ENCODE measurements around the gene SPRN.

Gene SPRN

DNA sequence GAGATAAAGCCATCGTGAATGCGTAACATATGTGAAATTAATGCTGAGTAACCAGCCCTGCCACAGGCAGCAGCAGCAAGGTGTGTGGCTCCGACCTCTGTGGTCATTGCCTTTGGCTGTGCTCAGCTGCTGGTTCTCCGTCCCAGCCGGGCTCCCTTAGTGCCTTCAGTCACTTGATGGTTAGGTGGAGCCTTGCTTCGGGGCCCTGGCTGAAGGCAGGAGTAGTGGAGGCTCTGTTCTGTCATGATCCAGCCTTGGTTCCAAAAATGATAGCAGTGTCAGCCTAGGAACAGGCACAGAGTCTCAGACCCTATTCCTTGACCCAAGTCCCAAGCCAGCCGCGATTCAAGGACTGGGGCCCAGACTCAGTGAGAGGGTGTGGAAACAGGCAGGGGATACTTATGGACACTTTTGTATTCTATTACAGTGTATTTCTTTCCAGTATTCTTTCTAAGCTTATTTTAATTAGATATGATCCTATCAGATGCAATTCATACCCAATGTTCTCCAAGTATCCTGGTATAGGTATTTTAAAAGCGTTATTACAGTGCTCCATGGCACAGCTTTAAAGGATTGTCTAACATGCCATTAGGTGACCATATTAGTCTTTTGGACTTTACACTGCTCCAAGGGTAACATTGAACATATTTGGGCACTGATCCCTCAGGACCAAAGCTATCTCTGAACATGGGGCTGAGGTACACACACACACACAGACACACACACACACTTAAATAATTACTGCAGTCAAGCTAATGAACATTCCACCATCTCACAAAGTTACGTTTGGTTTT is 38.3 kb upstream of the SPRN start:
- Histone ChIP-seq H2BK5ac (ENCODE audit: low read length) (no peak overlapping the region), H3K79me2 (ENCODE audit: control insufficient read depth, insufficient read depth, low read length) (no peaks in the 10 kb centered on the region), H2BK120ac (ENCODE audit: low read depth, low read length) (no peak overlapping the region), H3K4me3 (ENCODE audit: low read length) (no peak overlapping the region), H3K56ac (ENCODE audit: low read length) (no peak overlapping the region), H4K8ac (ENCODE audit: low read depth, low read length) (no peak overlapping the region), H3K4me1 (ENCODE audit: control insufficient read depth, low read depth, low read length) (no peaks in the 10 kb centered on the region), H3K27ac (ENCODE audit: low read depth, low read length) (no peak overlapping the region), H2AK5ac (ENCODE audit: low read length) (no peak overlapping the region), H3K23ac (ENCODE audit: low read length) (no peak overlapping the region), H2BK15ac (replicated peaks; ENCODE audit: low read depth) (no peak overlapping the region), H3K4ac (ENCODE audit: low read depth, low read length) (no peak overlapping the region), H3K27me3 (ENCODE audit: insufficient read depth, low read length, poor library complexity) (no peaks in the 10 kb centered on the region), H3K18ac (ENCODE audit: low read length) (no peak overlapping the region), H3K79me1 (ENCODE audit: low read length) (no peaks in the 10 kb centered on the region), H3K36me3 (ENCODE audit: control insufficient read depth, insufficient read depth, low read length) (no peaks in the 10 kb centered on the region), H3K9ac (ENCODE audit: low read length) (no peak overlapping the region), H4K5ac (ENCODE audit: low read length) (no peak overlapping the region), H3K4me2 (ENCODE audit: low read length) (no peak overlapping the region)
- WGBS (ENCODE audit: extremely low coverage, insufficient coverage, low lambda C conversion rate): no CpG with 5 or more reads among the region's 10 CpGs
- DNase-seq: no peak

DNA sequence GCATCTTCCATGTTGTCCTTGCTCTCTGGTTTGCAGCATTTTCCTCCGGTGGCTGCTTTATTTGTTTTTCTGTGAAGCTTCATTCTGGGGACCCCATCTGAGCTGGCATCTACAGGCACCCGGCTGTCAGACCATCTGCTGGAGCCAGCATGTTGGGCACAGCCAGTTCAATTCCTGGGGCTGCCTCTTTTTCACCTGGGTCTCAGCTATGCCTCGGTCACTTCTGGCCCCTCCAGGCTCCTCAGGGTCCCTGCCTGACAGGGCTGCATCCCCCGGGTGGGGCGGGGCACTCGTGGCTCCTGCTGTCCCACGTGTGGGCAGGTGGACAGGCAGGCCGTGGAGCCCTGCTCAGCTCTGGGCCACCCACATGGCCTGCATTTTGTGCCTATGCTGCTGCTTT is 37.4 kb upstream of the SPRN start:
- Histone ChIP-seq H3K27me3 (ENCODE audit: insufficient read depth, low read length, poor library complexity) (no peaks in the 10 kb centered on the region), H3K4me2 (ENCODE audit: low read length) (no peak overlapping the region), H3K36me3 (ENCODE audit: control insufficient read depth, insufficient read depth, low read length) (no peaks in the 10 kb centered on the region), H4K8ac (ENCODE audit: low read depth, low read length) (no peak overlapping the region), H3K4me1 (ENCODE audit: control insufficient read depth, low read depth, low read length) (no peaks in the 10 kb centered on the region), H3K4me3 (ENCODE audit: low read length) (no peak overlapping the region), H4K5ac (ENCODE audit: low read length) (no peak overlapping the region), H3K9ac (ENCODE audit: low read length) (no peak overlapping the region), H3K23ac (ENCODE audit: low read length) (no peak overlapping the region), H2BK5ac (ENCODE audit: low read length) (no peak overlapping the region), H3K79me2 (ENCODE audit: control insufficient read depth, insufficient read depth, low read length) (no peaks in the 10 kb centered on the region), H3K79me1 (ENCODE audit: low read length) (no peaks in the 10 kb centered on the region), H2BK120ac (ENCODE audit: low read depth, low read length) (no peak overlapping the region), H2BK15ac (replicated peaks; ENCODE audit: low read depth) (no peak overlapping the region), H3K56ac (ENCODE audit: low read length) (no peak overlapping the region), H3K18ac (ENCODE audit: low read length) (no peak overlapping the region), H2AK5ac (ENCODE audit: low read length) (no peak overlapping the region), H3K4ac (ENCODE audit: low read depth, low read length) (no peak overlapping the region), H3K27ac (ENCODE audit: low read depth, low read length) (no peak overlapping the region)
- no peak for DNase-seq
- no CpG with 5 or more reads among the region's 8 CpGs for WGBS (ENCODE audit: extremely low coverage, insufficient coverage, low lambda C conversion rate)

DNA sequence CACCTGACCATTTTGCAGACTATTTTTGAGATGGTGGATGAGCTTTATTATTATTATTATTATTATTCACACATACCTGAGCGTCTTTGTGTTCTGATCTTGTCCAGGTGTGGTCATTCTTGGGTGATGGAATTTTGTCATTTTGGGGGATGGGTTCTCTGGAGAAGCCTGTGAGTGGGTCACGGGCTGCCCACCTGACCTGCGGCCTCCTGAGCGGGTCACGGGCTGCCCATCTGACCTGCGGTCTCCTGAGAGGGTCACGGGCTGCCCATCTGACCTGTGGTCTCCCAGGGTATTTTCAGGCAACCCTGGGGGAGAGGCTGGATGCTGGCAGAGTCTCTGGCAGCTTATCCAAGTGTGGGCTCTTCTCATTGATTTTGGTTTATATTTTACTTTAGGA is 36.6 kb upstream of the SPRN start:
- H3K79me2 ChIP-seq (ENCODE audit: control insufficient read depth, insufficient read depth, low read length): no peaks in the 10 kb centered on the region
- no peak overlapping the region for H2BK120ac ChIP-seq (ENCODE audit: low read depth, low read length)
- no peak overlapping the region for H3K4ac ChIP-seq (ENCODE audit: low read depth, low read length)
- H2AK5ac ChIP-seq (ENCODE audit: low read length): no peak overlapping the region
- no peaks in the 10 kb centered on the region for H3K27me3 ChIP-seq (ENCODE audit: insufficient read depth, low read length, poor library complexity)
- H4K8ac ChIP-seq (ENCODE audit: low read depth, low read length): no peak overlapping the region
- no peaks in the 10 kb centered on the region for H3K79me1 ChIP-seq (ENCODE audit: low read length)
- H2BK5ac ChIP-seq (ENCODE audit: low read length): no peak overlapping the region
- no peak overlapping the region for H3K9ac ChIP-seq (ENCODE audit: low read length)
- H3K36me3 ChIP-seq (ENCODE audit: control insufficient read depth, insufficient read depth, low read length): no peaks in the 10 kb centered on the region
- WGBS (ENCODE audit: extremely low coverage, insufficient coverage, low lambda C conversion rate): no CpG with 5 or more reads among the region's 7 CpGs
- H3K23ac ChIP-seq (ENCODE audit: low read length): no peak overlapping the region
- DNase-seq: no peak
- H3K56ac ChIP-seq (ENCODE audit: low read length): no peak overlapping the region
- no peak overlapping the region for H2BK15ac ChIP-seq (replicated peaks; ENCODE audit: low read depth)
- no peak overlapping the region for H4K5ac ChIP-seq (ENCODE audit: low read length)
- H3K4me2 ChIP-seq (ENCODE audit: low read length): no peak overlapping the region
- no peak overlapping the region for H3K27ac ChIP-seq (ENCODE audit: low read depth, low read length)
- H3K18ac ChIP-seq (ENCODE audit: low read length): no peak overlapping the region
- H3K4me3 ChIP-seq (ENCODE audit: low read length): no peak overlapping the region
- no peaks in the 10 kb centered on the region for H3K4me1 ChIP-seq (ENCODE audit: control insufficient read depth, low read depth, low read length)

DNA sequence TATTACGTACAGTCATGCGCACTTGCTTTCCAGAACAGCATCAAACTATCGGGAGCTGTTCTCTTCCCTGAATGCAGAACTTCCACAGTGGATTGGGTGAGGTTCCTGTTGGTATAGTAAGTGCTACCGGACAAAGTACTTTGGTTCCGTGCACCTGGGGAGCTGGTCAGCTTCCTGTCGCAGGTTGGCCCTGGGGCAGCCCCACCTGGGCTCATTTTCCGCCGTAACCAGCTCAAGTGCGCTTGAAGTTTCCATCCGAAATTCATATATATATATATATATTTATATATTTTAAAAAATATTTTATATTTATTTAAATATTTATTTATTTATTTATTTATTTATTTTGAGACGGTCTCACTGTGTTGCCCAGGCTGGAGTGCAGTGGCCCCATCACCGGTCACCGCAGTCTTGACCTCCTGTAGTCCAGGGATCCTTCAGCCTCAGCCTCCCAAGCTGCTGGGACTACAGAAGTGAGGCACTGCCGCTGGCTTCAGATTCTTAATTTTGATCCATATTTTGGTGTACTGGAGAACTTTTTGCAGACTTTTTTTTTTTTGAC is 35.9 kb upstream of the SPRN start:
- no peaks in the 10 kb centered on the region for H3K27me3 ChIP-seq (ENCODE audit: insufficient read depth, low read length, poor library complexity)
- no peak overlapping the region for H4K5ac ChIP-seq (ENCODE audit: low read length)
- H3K9ac ChIP-seq (ENCODE audit: low read length): no peak overlapping the region
- H3K23ac ChIP-seq (ENCODE audit: low read length): no peak overlapping the region
- H3K4ac ChIP-seq (ENCODE audit: low read depth, low read length): no peak overlapping the region
- no peak overlapping the region for H4K8ac ChIP-seq (ENCODE audit: low read depth, low read length)
- no peak overlapping the region for H3K27ac ChIP-seq (ENCODE audit: low read depth, low read length)
- H3K56ac ChIP-seq (ENCODE audit: low read length): no peak overlapping the region
- no peak overlapping the region for H3K4me3 ChIP-seq (ENCODE audit: low read length)
- no peak overlapping the region for H2BK5ac ChIP-seq (ENCODE audit: low read length)
- no peaks in the 10 kb centered on the region for H3K79me1 ChIP-seq (ENCODE audit: low read length)
- H3K36me3 ChIP-seq (ENCODE audit: control insufficient read depth, insufficient read depth, low read length): no peaks in the 10 kb centered on the region
- H2AK5ac ChIP-seq (ENCODE audit: low read length): no peak overlapping the region
- no peak overlapping the region for H3K4me2 ChIP-seq (ENCODE audit: low read length)
- no peak overlapping the region for H3K18ac ChIP-seq (ENCODE audit: low read length)
- no peaks in the 10 kb centered on the region for H3K79me2 ChIP-seq (ENCODE audit: control insufficient read depth, insufficient read depth, low read length)
- H2BK15ac ChIP-seq (replicated peaks; ENCODE audit: low read depth): no peak overlapping the region
- H3K4me1 ChIP-seq (ENCODE audit: control insufficient read depth, low read depth, low read length): no peaks in the 10 kb centered on the region
- DNase-seq: no peak
- WGBS (ENCODE audit: extremely low coverage, insufficient coverage, low lambda C conversion rate): no CpG with 5 or more reads among the region's 14 CpGs
- no peak overlapping the region for H2BK120ac ChIP-seq (ENCODE audit: low read depth, low read length)

DNA sequence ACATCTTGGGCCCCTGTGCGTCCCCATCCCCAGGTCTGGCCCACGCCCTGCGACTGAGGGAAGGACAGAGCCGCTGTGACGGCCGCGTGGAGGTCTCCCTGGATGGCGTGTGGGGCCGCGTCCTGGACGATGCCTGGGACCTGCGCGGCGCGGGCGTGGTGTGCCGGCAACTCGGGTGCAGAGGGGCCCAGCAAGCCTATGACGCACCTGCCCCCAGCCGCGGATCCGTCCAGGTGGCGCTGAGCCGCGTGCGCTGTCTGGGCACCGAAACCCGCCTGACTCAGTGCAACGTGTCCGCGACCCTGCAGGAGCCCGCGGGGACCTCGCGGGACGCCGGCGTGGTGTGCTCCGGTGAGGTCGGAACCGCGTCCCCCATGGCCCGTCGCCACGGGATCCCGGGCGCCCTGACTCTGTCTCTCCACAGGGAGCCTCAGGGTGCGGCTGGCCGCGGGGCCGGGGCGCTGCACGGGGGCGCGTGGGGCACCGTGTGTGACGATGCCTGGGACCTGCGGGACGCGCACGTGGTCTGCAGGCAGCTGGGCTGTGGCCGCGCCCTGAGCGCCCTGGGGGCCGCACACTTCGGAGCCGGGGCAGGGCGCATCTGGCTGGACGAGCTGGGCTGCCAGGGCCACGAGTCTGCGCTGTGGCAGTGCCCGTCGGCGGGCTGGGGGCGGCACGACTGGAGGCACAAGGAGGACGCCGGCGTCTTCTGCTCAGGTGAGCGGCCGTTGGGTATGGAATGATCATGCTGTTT is 35.2 kb upstream of the SPRN start:
- Histone ChIP-seq H4K8ac (ENCODE audit: low read depth, low read length) (no peak overlapping the region), H3K27me3 (ENCODE audit: insufficient read depth, low read length, poor library complexity) (no peaks in the 10 kb centered on the region), H2BK120ac (ENCODE audit: low read depth, low read length) (no peak overlapping the region), H3K4me1 (ENCODE audit: control insufficient read depth, low read depth, low read length) (no peaks in the 10 kb centered on the region), H3K4ac (ENCODE audit: low read depth, low read length) (no peak overlapping the region), H3K23ac (ENCODE audit: low read length) (no peak overlapping the region), H3K4me3 (ENCODE audit: low read length) (no peak overlapping the region), H3K79me1 (ENCODE audit: low read length) (no peaks in the 10 kb centered on the region), H3K56ac (ENCODE audit: low read length) (no peak overlapping the region), H3K27ac (ENCODE audit: low read depth, low read length) (no peak overlapping the region), H3K36me3 (ENCODE audit: control insufficient read depth, insufficient read depth, low read length) (no peaks in the 10 kb centered on the region), H2BK5ac (ENCODE audit: low read length) (no peak overlapping the region), H3K79me2 (ENCODE audit: control insufficient read depth, insufficient read depth, low read length) (no peaks in the 10 kb centered on the region), H3K18ac (ENCODE audit: low read length) (no peak overlapping the region), H3K9ac (ENCODE audit: low read length) (no peak overlapping the region), H2AK5ac (ENCODE audit: low read length) (no peak overlapping the region), H3K4me2 (ENCODE audit: low read length) (no peak overlapping the region), H2BK15ac (replicated peaks; ENCODE audit: low read depth) (no peak overlapping the region), H4K5ac (ENCODE audit: low read length) (no peak overlapping the region)
- no CpG with 5 or more reads among the region's 81 CpGs for WGBS (ENCODE audit: extremely low coverage, insufficient coverage, low lambda C conversion rate)
- DNase-seq: no peak

All from mesendoderm (in vitro differentiated cells).